ENCODE results near the gene ASCC3. TPM values are rescaled to one million over a fixed set of nuclear protein-coding genes. Genes with fewer than 3 reads are reported as not detected.
"Not testable (repeated sequence)": the region's sequence is repeated elsewhere in the genome, so short reads cannot be mapped to it uniquely, and the experiment has no call there.

ASCC3 gene
- total and polyA plus RNA-seq, 12 donors: 3.9 to 22.9 (median 16.1) TPM

GRCh38 chr6:100833972-100834574 is 47.1 kb downstream of the ASCC3 start:
- H3K36me3 ChIP-seq: peaks cover 0 to 4% (median 0%) of the 10 kb centered on the region in 9 donors
- no peak overlapping the region for H3K4me3 ChIP-seq
- H3K9me3 ChIP-seq: peaks cover 0 to 7% (median 0%) of the 10 kb centered on the region in 11 donors
- WGBS, 2 donors: 94 to 96% methylated on average over 5 of the region's 5 CpGs
- H3K27me3 ChIP-seq: no peaks in the 10 kb centered on the region
- intact Hi-C loops (cut with DNase I): no loop called here
- no peak for DNase-seq
- H3K4me1 ChIP-seq: peaks cover 0 to 5% (median 0%) of the 10 kb centered on the region in 9 donors
- no peak for ATAC-seq
- TF ChIP-seq CTCF (IDR thresholded peaks at IDR 0.05): no peak
- no peak overlapping the region for H3K27ac ChIP-seq

GRCh38 chr6:100829077-100829595 is 52.0 kb downstream of the ASCC3 start:
- peaks cover 0 to 13% (median 0%) of the 10 kb centered on the region in 9 donors for H3K36me3 ChIP-seq
- H3K4me3 ChIP-seq; H3K27me3 ChIP-seq; H3K4me1 ChIP-seq; intact Hi-C loops (cut with DNase I); DNase-seq; H3K27ac ChIP-seq; ATAC-seq; H3K9me3 ChIP-seq: not testable (repeated sequence)
- 98 to 99% methylated on average over 27 of the region's 27 CpGs for WGBS, 2 donors

DNA sequence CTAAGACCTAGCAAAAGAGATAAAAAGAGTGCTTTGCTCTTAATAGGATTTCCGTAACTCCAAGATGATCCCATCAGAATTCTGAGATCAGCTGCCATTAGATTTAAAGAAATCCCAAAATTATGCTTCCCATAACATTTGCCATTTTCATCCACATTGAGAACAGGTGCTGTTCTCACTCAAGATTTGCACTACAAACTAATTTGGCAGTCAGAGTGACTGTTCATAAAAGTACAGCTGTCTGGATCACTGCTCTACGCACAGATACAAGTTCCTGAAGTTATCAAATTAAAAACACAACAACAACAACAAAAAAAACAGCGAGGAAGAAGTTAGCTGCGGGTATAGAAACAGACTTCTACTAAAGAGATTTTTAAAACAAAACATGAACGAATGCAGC is 58.1 kb downstream of the ASCC3 start:
- Histone ChIP-seq H3K27ac (no peak overlapping the region), H3K9me3 (peaks cover 0 to 5% (median 0%) of the 10 kb centered on the region in 11 donors), H3K4me1 (no peaks in the 10 kb centered on the region), H3K36me3 (peaks cover 0 to 4% (median 0%) of the 10 kb centered on the region in 9 donors), H3K4me3 (no peak overlapping the region), H3K27me3 (no peaks in the 10 kb centered on the region)
- intact Hi-C loops (cut with DNase I): no loop called here
- no peak for TF ChIP-seq CTCF (IDR thresholded peaks at IDR 0.05)
- 88 to 90% methylated on average over 5 of the region's 5 CpGs for WGBS, 2 donors
- ATAC-seq (no peak), DNase-seq (no peak)

GRCh38 chr6:100818066-100818465 is 63.1 kb downstream of the ASCC3 start:
- peaks cover 0 to 13% (median 0%) of the 10 kb centered on the region in 11 donors for H3K9me3 ChIP-seq
- WGBS, 2 donors: 94 to 95% methylated on average over 2 of the region's 2 CpGs

More at GRCh38 chr6:100818066-100818465, 63.1 kb downstream of the ASCC3 start:
- TF ChIP-seq CTCF (IDR thresholded peaks at IDR 0.05): no peak
- intact Hi-C loops (cut with DNase I): no loop called here
- ATAC-seq (no peak), DNase-seq (no peak)
- Histone ChIP-seq H3K27ac (no peak overlapping the region), H3K27me3 (no peaks in the 10 kb centered on the region), H3K4me3 (no peak overlapping the region), H3K4me1 (no peaks in the 10 kb centered on the region), H3K36me3 (peaks cover 0 to 4% (median 0%) of the 10 kb centered on the region in 9 donors)
